Progenitor cell of endocrine pancreas (in vitro differentiated cells): ENCODE results near the gene GHITM. TPM values are rescaled to one million over a fixed set of nuclear protein-coding genes. Genes with fewer than 3 reads are reported as not detected.

ENCODE experiments used
- DNase-seq: peaks from one replicate; pipeline ENCODE4 v3.0.0; 2021; ENCODE audit warnings: low spot score; ENCODE audit not compliant: unreplicated experiment
- H3K27ac Mint-ChIP-seq: 2 replicates; pipeline ENCODE4 v1.8.0; 2021; ENCODE audit warnings: mild to moderate bottlenecking, moderate library complexity, mixed read lengths
- H3K27me3 Mint-ChIP-seq: 2 replicates; pipeline ENCODE4 v1.8.0; 2021; ENCODE audit warnings: mixed read lengths
- H3K36me3 Mint-ChIP-seq: 2 replicates; pipeline ENCODE4 v1.8.0; 2022; ENCODE audit warnings: mixed read lengths; ENCODE audit not compliant: insufficient read depth
- H3K4me1 Mint-ChIP-seq: 2 replicates; pipeline ENCODE4 v1.8.0; 2021; ENCODE audit warnings: low read depth, mixed read lengths
- H3K4me3 Mint-ChIP-seq: 2 replicates; pipeline ENCODE4 v1.8.0; 2021; ENCODE audit warnings: low read depth, mild to moderate bottlenecking, moderate library complexity, mixed read lengths
- H3K9me3 Mint-ChIP-seq: 2 replicates; pipeline ENCODE4 v1.8.0; 2021; ENCODE audit warnings: low read depth, mixed read lengths
- total RNA-seq: library from RNA; stranded (reverse); gene quantifications from 2 replicates; pipeline ENCODE4 v1.2.1, GENCODE V29; 2021
- TF ChIP-seq, protein P1 (sequence below): fragments of 200-600 bp; sonication (generic); IDR thresholded peaks from one replicate; pipeline ENCODE4 v1.5.0; 2021; ENCODE audit warnings: antibody characterized with exemption, mild to moderate bottlenecking; ENCODE audit not compliant: unreplicated experiment

Gene GHITM
- total RNA-seq, 1 donor from 2014 or later = 99.4 TPM

DNA sequence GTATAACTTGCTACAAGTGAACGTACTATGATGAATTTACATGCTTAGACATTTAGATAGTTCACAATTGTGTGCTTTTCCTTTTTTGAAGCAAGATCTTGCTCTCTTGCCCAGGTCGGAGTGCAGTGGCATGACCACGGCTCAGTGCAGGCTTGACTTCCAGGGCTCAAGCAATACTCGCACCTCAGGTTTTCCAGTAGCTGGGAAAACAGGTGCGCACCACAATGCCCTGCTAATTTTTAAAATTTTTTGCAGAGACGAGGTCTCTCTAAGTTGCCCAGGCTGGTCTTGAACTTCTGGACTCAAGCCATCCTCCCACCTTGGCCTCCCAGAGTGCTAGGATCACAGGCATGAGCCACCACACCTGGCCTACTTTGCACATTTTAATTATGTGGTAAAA lies 36.1 kb downstream of the GHITM start:
- no peaks in the 10 kb centered on the region for H3K27me3 Mint-ChIP-seq
- no peak overlapping the region for H3K27ac Mint-ChIP-seq

DNA sequence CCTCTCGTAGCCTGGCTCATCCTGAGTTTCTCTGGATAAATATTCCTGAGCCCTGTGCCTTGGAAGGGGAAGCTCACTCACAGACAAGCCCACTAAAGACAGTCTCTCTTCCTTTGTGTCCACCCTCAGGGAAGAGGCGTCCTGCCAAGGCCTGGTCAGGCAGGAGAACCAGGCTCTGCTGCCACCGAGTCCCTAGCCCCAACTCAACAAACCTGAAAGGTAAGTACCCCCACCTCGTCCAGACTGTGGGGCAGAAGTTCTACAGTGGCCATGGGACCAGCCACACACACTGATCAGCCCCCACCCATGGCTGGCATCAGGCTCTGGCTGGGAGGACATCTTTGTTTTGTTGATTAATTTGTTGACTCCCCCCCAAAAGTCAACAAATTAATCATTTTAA lies 37.0 kb downstream of the GHITM start:
- Mint-ChIP-seq H3K27me3 (no peaks in the 10 kb centered on the region), H3K9me3 (no peaks in the 10 kb centered on the region), H3K4me1 (peaks cover 6% of the 10 kb centered on the region), H3K27ac (peak overlapping the region; percentile 6), H3K4me3 (no peak overlapping the region), H3K36me3 (no peaks in the 10 kb centered on the region)
- no peak for DNase-seq
- TF ChIP-seq, protein P1, sequence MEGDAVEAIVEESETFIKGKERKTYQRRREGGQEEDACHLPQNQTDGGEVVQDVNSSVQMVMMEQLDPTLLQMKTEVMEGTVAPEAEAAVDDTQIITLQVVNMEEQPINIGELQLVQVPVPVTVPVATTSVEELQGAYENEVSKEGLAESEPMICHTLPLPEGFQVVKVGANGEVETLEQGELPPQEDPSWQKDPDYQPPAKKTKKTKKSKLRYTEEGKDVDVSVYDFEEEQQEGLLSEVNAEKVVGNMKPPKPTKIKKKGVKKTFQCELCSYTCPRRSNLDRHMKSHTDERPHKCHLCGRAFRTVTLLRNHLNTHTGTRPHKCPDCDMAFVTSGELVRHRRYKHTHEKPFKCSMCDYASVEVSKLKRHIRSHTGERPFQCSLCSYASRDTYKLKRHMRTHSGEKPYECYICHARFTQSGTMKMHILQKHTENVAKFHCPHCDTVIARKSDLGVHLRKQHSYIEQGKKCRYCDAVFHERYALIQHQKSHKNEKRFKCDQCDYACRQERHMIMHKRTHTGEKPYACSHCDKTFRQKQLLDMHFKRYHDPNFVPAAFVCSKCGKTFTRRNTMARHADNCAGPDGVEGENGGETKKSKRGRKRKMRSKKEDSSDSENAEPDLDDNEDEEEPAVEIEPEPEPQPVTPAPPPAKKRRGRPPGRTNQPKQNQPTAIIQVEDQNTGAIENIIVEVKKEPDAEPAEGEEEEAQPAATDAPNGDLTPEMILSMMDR = no peak

More for the DNA sequence above, 36.1 kb downstream of the GHITM start:
- no peak for DNase-seq
- Mint-ChIP-seq H3K36me3 (no peaks in the 10 kb centered on the region), H3K4me3 (no peak overlapping the region), H3K4me1 (peaks cover 6% of the 10 kb centered on the region), H3K9me3 (no peaks in the 10 kb centered on the region)
- TF ChIP-seq, protein P1 = no peak

DNA sequence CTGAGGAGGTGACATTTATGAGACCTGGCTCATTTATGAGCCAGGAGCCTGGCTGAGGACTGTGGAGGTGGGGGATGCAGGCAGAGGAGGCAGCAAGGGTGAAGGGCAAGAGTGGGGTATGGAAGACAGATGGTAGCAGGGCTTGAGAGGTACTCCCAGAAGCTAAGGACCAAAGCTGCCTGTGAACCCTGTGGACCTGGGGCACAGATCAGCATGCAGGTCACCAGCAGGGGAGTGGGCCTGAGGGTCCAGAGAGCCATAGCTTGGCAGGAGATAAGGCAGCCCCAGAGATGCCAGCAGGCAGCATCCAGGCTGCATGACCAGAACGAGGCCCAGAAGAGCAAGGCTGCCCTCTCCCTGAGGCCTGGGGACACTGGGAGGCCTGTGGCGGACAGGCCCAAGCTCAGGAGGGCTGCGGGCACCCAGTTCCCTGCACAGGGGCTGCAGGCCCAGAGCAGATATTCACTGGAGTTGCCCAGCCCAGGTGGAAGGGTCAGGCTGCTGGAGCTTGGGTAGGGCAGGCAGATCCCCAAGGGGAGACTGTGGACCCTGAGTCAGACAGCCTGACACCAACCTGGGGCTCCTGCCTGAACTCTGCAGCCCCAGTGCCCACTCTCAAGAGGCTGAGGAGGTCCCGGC lies 37.6 kb downstream of the GHITM start:
- no peaks in the 10 kb centered on the region for H3K36me3 Mint-ChIP-seq
- DNase-seq = no peak
- H3K27ac Mint-ChIP-seq = no peak overlapping the region
- H3K9me3 Mint-ChIP-seq = no peaks in the 10 kb centered on the region
- no peaks in the 10 kb centered on the region for H3K27me3 Mint-ChIP-seq
- peaks cover 6% of the 10 kb centered on the region for H3K4me1 Mint-ChIP-seq
- TF ChIP-seq, protein P1 = no peak
- no peak overlapping the region for H3K4me3 Mint-ChIP-seq

DNA sequence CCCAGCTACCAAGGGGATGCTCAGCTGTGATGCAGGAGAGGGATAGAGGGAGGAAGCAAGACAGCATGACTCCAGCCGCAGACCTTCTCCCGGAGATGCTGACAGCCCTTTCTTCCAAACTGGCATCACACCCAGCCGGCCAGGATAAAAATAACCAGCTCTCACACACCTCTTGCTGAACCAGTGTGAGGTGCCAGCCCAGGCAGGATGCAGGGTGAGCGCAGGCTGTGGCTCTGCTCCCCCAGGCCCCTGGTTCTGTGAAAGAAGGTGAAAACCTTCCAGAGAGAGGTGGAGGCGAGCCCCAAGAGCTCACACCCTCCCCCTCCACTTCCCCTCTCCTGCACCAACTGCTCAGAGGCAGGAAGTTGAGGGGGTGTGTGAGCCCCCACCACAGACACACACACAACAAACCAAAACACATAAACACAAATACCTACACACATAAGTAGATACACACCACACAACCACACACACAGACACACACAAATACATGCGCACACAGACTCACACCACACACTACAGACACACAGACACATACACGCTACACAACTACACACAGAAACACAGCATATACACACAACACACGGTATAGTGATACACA lies 38.3 kb downstream of the GHITM start:
- Mint-ChIP-seq H3K27me3 (no peaks in the 10 kb centered on the region), H3K4me3 (no peak overlapping the region), H3K4me1 (peaks cover 6% of the 10 kb centered on the region), H3K9me3 (no peaks in the 10 kb centered on the region), H3K27ac (no peak overlapping the region), H3K36me3 (no peaks in the 10 kb centered on the region)
- DNase-seq = no peak
- TF ChIP-seq, protein P1 = no peak

DNA sequence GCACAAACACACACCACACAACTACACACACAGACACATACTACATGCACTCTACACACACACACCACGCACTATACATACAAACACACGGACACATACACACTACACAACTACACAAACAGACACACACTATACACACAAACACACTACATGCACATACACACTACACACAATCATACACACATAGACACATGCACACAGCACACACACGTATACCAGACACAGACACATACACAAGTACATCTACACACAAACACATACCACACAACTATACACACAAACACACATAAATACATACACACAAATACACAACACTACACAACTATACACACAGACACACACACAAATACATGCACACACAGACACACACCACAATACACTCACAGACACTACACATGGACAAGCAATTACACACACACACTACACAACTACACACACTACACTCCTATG lies 38.9 kb downstream of the GHITM start:
- no peaks in the 10 kb centered on the region for H3K27me3 Mint-ChIP-seq
- no peak for DNase-seq
- H3K4me1 Mint-ChIP-seq = peaks cover 6% of the 10 kb centered on the region
- TF ChIP-seq, protein P1 = no peak
- no peaks in the 10 kb centered on the region for H3K9me3 Mint-ChIP-seq
- H3K27ac Mint-ChIP-seq = no peak overlapping the region
- no peak overlapping the region for H3K4me3 Mint-ChIP-seq
- H3K36me3 Mint-ChIP-seq = no peaks in the 10 kb centered on the region
